ENCODE data around the gene OR4S2. TPM values are rescaled to one million over a fixed set of nuclear protein-coding genes. Genes with fewer than 3 reads are reported as not detected.

OR4S2 gene
- total and polyA plus RNA-seq, 2 experiments from 2014 or later = not detected

GRCh38 chr11:55697817-55698216 is 49.7 kb downstream of the OR4S2 start:
- no peaks in the 10 kb centered on the region for H3K9me3 ChIP-seq (ENCODE audit: low read depth)
- DNase-seq (ENCODE audit: low read depth in 1 of 2, low spot score in 1 of 2) = no peak
- H3K4me3 ChIP-seq = no peak overlapping the region
- no peak for TF ChIP-seq CTCF (IDR thresholded peaks at IDR 0.05; ENCODE audit: low read depth, low read length)
- no peaks in the 10 kb centered on the region for H3K27me3 ChIP-seq
- no peaks in the 10 kb centered on the region for H3K4me1 ChIP-seq (ENCODE audit: low read depth)
- H3K36me3 ChIP-seq = no peaks in the 10 kb centered on the region
- no peak overlapping the region for H3K27ac ChIP-seq

GRCh38 chr11:55701429-55701828 is 53.3 kb downstream of the OR4S2 start:
- Histone ChIP-seq H3K4me3 (no peak overlapping the region), H3K36me3 (no peaks in the 10 kb centered on the region), H3K27ac (no peak overlapping the region), H3K27me3 (no peaks in the 10 kb centered on the region), H3K4me1 (ENCODE audit: low read depth) (no peaks in the 10 kb centered on the region), H3K9me3 (ENCODE audit: low read depth) (no peaks in the 10 kb centered on the region)
- no peak for DNase-seq (ENCODE audit: low read depth in 1 of 2, low spot score in 1 of 2)
- no peak for TF ChIP-seq CTCF (IDR thresholded peaks at IDR 0.05; ENCODE audit: low read depth, low read length)

Other genes starting within 250 kb of the OR4S2 start
- not detected in 2 replicates for gene OR4C15, start 93.9 kb upstream of the OR4S2 start, total RNA-seq
- not detected in 2 replicates for gene OR4C15, start 93.9 kb upstream of the OR4S2 start, polyA plus RNA-seq
- not detected in 2 replicates for gene OR4C16, start 76.2 kb upstream of the OR4S2 start, total RNA-seq
- gene OR4C16, start 76.2 kb upstream of the OR4S2 start, polyA plus RNA-seq = not detected in 2 replicates
- gene OR4C11, start 40.7 kb upstream of the OR4S2 start, total RNA-seq = not detected in 2 replicates
- not detected in 2 replicates for gene OR4C11, start 40.7 kb upstream of the OR4S2 start, polyA plus RNA-seq
- gene OR4P4, start 13.2 kb upstream of the OR4S2 start, total RNA-seq = not detected in 2 replicates
- not detected in 2 replicates for gene OR4P4, start 13.2 kb upstream of the OR4S2 start, polyA plus RNA-seq
- not detected in 2 replicates for gene OR4C6, start 13.9 kb downstream of the OR4S2 start, total RNA-seq
- gene OR4C6, start 13.9 kb downstream of the OR4S2 start, polyA plus RNA-seq = not detected in 2 replicates
- gene OR5D13, start 125.1 kb downstream of the OR4S2 start, total RNA-seq = not detected in 2 replicates
- not detected in 2 replicates for gene OR5D13, start 125.1 kb downstream of the OR4S2 start, polyA plus RNA-seq
- not detected in 2 replicates for gene OR5D14, start 147.2 kb downstream of the OR4S2 start, total RNA-seq
- gene OR5D14, start 147.2 kb downstream of the OR4S2 start, polyA plus RNA-seq = not detected in 2 replicates
- not detected in 2 replicates for gene OR5L1, start 163.0 kb downstream of the OR4S2 start, total RNA-seq
- gene OR5L1, start 163.0 kb downstream of the OR4S2 start, polyA plus RNA-seq = not detected in 2 replicates
- not detected in 2 replicates for gene OR5D18, start 171.3 kb downstream of the OR4S2 start, total RNA-seq
- not detected in 2 replicates for gene OR5D18, start 171.3 kb downstream of the OR4S2 start, polyA plus RNA-seq
- gene OR5L2, start 178.9 kb downstream of the OR4S2 start, total RNA-seq = not detected in 2 replicates
- gene OR5L2, start 178.9 kb downstream of the OR4S2 start, polyA plus RNA-seq = not detected in 2 replicates
- not detected in 2 replicates for gene OR5D16, start 190.4 kb downstream of the OR4S2 start, total RNA-seq
- gene OR5D16, start 190.4 kb downstream of the OR4S2 start, polyA plus RNA-seq = not detected in 2 replicates
- not detected in 2 replicates for gene TRIM51, start 235.0 kb downstream of the OR4S2 start, total RNA-seq
- gene TRIM51, start 235.0 kb downstream of the OR4S2 start, polyA plus RNA-seq = not detected in 2 replicates

All from cardiac muscle cell (in vitro differentiated cells and primary cell).